Mucosa of rectum (tissue), 2 donors: ENCODE results near the gene MMP24.

Source experiments
- H3K27ac ChIP-seq, 2 donors: one replicate each; pipeline ENCODE4 v1.7.0; 2013; ENCODE audit warnings: inconsistent platforms in 2 of 2, low read depth in 2 of 2, low read length in 2 of 2
- H3K27me3 ChIP-seq, 2 donors: one replicate each; pipeline ENCODE4 v1.7.0; 2013; ENCODE audit warnings: low read length in 2 of 2; ENCODE audit not compliant: control insufficient read depth in 2 of 2, insufficient read depth in 2 of 2
- H3K36me3 ChIP-seq, 2 donors: one replicate each; pipeline ENCODE4 v1.7.0; 2013; ENCODE audit warnings: low read length in 2 of 2; ENCODE audit not compliant: control insufficient read depth in 2 of 2, insufficient read depth in 2 of 2
- H3K4me1 ChIP-seq, 2 donors: one replicate each; pipeline ENCODE4 v1.7.0; 2013; ENCODE audit warnings: low read length in 2 of 2, mild to moderate bottlenecking in 1 of 2; ENCODE audit not compliant: control insufficient read depth in 2 of 2, insufficient read depth in 2 of 2
- H3K4me3 ChIP-seq, 2 donors: one replicate each; pipeline ENCODE4 v1.7.0; 2013; ENCODE audit warnings: low read length in 2 of 2
- H3K9ac ChIP-seq, 2 donors: one replicate each; pipeline ENCODE4 v1.7.0; 2013; ENCODE audit warnings: low read length in 2 of 2, low read depth in 1 of 2, mild to moderate bottlenecking in 1 of 2
- H3K9me3 ChIP-seq, 2 donors: one replicate each; pipeline ENCODE4 v1.7.0; 2013; ENCODE audit warnings: low read length in 2 of 2; ENCODE audit not compliant: control insufficient read depth in 2 of 2
- donor health status: healthy.
- donor health status: Normal muscosa, but diverticular disease.

Gene MMP24

GRCh38 chr20:35270021-35270902 lies 43.8 kb downstream of the MMP24 start:
- Histone ChIP-seq H3K9ac (no peak overlapping the region), H3K27ac (no peak overlapping the region), H3K4me1 (peaks cover 0 to 3% of the 10 kb centered on the region in 2 donors), H3K9me3 (no peaks in the 10 kb centered on the region), H3K36me3 (peaks cover 20 to 26% of the 10 kb centered on the region in 2 donors), H3K4me3 (no peak overlapping the region), H3K27me3 (no peaks in the 10 kb centered on the region)

DNA sequence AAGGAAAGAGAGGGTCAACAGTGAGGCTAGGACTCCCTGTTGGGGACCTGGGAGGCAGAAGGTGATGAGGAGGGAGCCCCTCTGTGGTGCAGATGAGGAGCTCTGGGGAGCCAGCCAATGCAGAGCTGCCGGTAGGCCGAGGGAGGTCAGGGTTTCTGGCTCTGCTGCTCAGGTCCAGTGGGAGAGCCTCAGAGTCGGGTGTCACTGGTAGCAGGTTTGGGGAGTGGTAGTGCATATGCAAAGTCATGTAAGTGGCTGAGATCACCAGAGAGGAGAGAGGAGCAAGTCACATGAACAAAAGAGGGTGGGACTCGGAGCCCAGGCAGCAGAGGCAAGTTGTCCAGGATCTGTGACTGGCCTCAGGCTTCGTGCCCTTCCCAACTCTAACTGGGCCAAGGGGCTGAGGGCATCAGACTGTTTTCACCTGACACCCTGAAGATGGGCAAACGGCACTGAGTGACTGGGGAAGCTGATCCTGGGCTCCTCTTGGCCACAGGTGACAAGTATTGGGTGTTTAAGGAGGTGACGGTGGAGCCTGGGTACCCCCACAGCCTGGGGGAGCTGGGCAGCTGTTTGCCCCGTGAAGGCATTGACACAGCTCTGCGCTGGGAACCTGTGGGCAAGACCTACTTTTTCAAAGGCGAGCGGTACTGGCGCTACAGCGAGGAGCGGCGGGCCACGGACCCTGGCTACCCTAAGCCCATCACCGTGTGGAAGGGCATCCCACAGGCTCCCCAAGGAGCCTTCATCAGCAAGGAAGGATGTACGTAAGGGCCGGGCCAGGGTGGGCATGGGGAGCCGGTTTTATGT lies 44.8 kb downstream of the MMP24 start:
- Histone ChIP-seq H3K4me3 (no peak overlapping the region), H3K27me3 (no peaks in the 10 kb centered on the region), H3K4me1 (peaks cover 0 to 5% of the 10 kb centered on the region in 2 donors), H3K9ac (no peak overlapping the region), H3K27ac (no peak overlapping the region), H3K36me3 (peaks cover 23 to 31% of the 10 kb centered on the region in 2 donors), H3K9me3 (no peaks in the 10 kb centered on the region)

DNA sequence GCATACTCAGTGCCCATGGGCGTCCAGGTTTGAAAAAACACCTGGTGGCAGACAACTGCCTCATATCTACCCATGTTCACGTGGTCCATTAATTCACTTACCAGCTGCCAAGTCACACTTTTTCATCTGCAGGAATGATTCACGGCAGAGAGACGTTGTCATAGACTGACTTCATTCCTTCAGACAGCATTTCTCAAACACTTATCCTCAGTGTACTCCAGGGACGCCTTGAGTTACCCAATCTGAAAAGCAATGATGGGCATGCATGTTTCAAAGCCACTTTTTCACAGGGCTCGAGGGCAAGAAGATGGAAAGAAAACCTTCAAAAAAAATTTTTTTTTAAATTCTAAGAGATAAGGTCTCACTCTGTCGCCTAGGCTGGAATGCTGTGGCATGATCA lies 45.4 kb downstream of the MMP24 start:
- Histone ChIP-seq H3K9me3 (no peaks in the 10 kb centered on the region), H3K27me3 (no peaks in the 10 kb centered on the region), H3K36me3 (peaks cover 26 to 31% of the 10 kb centered on the region in 2 donors), H3K27ac (no peak overlapping the region), H3K9ac (no peak overlapping the region), H3K4me3 (no peak overlapping the region), H3K4me1 (peaks cover 5 to 11% of the 10 kb centered on the region in 2 donors)

DNA sequence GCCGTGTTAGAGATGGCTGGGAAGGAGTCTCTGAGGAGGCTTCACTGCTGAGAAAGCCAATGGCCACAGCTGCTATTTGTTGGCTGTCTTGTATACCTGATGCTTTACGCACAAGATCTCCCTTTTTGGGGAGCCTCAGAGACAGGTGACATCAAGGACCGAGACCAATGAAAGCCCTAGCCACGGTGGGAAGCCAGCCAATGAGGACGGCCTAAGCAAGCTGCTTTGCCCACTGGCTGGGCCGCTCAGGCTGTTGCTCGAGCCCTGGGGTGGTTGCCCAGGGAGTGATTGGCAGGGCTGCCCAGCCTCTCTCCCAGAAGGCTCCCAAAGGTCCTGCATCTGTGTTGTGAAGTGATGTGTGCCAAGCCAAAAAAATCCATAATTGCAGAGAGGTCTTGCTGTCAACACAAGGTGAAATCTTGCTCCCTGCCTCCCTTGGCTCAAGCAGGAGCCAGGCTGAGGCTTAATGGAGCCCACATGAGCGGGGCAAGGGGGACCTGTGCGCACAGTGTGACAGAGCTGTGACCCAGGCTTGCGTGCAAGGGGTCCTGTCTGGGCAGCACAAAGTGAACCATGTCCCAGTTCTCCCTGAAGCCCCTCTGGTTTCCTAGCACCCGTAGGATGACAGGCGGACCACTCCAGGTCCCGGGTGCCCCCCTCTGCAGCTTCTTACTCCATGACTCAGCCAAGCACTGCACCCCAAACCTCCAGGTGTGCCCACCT lies 47.1 kb downstream of the MMP24 start:
- peaks cover 27 to 30% of the 10 kb centered on the region in 2 donors for H3K36me3 ChIP-seq
- H3K9ac ChIP-seq: no peak overlapping the region
- no peak overlapping the region for H3K27ac ChIP-seq
- peaks cover 14% of the 10 kb centered on the region in 2 donors for H3K4me1 ChIP-seq
- H3K4me3 ChIP-seq: no peak overlapping the region
- H3K27me3 ChIP-seq: no peaks in the 10 kb centered on the region
- H3K9me3 ChIP-seq: no peaks in the 10 kb centered on the region

DNA sequence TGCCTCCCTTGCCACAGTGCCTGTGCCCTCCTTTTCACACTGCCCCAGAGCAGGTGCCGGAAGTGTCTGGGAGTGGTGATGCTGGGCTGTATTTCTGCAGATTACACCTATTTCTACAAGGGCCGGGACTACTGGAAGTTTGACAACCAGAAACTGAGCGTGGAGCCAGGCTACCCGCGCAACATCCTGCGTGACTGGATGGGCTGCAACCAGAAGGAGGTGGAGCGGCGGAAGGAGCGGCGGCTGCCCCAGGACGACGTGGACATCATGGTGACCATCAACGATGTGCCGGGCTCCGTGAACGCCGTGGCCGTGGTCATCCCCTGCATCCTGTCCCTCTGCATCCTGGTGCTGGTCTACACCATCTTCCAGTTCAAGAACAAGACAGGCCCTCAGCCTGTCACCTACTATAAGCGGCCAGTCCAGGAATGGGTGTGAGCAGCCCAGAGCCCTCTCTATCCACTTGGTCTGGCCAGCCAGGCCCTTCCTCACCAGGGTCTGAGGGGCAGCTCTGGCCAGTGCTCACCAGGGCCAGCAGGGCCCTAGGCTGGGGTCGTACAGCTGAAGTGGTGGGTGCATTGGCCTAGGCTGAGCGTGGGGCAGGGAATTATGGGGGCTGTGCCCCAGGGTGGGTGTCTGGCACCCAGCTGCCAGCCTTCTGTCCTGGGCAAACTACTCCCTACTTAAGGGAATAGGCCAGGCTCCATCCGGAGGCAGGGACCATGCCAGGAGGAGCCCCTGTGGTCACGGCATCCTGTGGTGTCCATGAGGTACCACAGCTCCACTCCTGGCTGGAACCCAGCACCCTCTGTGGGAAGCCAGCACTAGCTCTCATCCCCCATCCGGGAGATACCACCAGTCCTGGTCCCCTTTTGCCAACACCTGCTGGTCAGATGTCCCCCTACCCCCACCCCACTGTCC lies 47.9 kb downstream of the MMP24 start:
- no peak overlapping the region for H3K9ac ChIP-seq
- peaks cover 14 to 15% of the 10 kb centered on the region in 2 donors for H3K4me1 ChIP-seq
- H3K4me3 ChIP-seq: no peak overlapping the region
- no peaks in the 10 kb centered on the region for H3K27me3 ChIP-seq
- no peaks in the 10 kb centered on the region for H3K9me3 ChIP-seq
- H3K36me3 ChIP-seq: peaks cover 35 to 38% of the 10 kb centered on the region in 2 donors
- H3K27ac ChIP-seq: no peak overlapping the region

GRCh38 chr20:35275741-35276251 lies 49.3 kb downstream of the MMP24 start:
- no peak overlapping the region for H3K9ac ChIP-seq
- no peak overlapping the region for H3K4me3 ChIP-seq
- H3K36me3 ChIP-seq: peaks cover 46 to 47% of the 10 kb centered on the region in 2 donors
- H3K27me3 ChIP-seq: no peaks in the 10 kb centered on the region
- H3K27ac ChIP-seq: no peak overlapping the region
- peaks cover 11 to 15% of the 10 kb centered on the region in 2 donors for H3K4me1 ChIP-seq
- no peaks in the 10 kb centered on the region for H3K9me3 ChIP-seq

DNA sequence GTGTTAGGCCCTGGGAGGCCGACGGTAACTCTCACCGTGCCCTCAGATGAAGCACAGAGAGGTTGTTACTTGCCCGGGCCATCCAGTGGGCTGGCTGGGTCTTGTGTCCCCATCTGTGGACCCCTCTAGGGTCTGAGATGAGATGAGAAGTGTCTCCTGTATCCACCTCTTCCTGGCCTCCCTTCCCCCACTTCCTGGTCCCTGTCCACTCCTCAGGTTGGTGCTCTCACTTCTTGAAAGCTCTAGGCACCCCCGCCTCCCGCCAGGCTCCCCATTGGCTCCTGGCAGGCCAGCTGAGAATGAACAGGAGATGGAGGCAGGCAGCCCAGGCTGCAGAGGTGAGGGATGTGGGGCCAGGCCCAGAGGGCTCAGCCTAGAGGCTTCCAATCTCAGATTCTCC lies 49.9 kb downstream of the MMP24 start:
- peak overlapping the region; percentile 72 to 87 for H3K4me3 ChIP-seq
- H3K4me1 ChIP-seq: peaks cover 11 to 15% of the 10 kb centered on the region in 2 donors
- H3K9me3 ChIP-seq: no peaks in the 10 kb centered on the region
- H3K36me3 ChIP-seq: peaks cover 41 to 43% of the 10 kb centered on the region in 2 donors
- peak overlapping the region in 1 of 2 donors; percentile 88 for H3K9ac ChIP-seq
- H3K27me3 ChIP-seq: no peaks in the 10 kb centered on the region
- peak overlapping the region in 1 of 2 donors; percentile 95 for H3K27ac ChIP-seq

DNA sequence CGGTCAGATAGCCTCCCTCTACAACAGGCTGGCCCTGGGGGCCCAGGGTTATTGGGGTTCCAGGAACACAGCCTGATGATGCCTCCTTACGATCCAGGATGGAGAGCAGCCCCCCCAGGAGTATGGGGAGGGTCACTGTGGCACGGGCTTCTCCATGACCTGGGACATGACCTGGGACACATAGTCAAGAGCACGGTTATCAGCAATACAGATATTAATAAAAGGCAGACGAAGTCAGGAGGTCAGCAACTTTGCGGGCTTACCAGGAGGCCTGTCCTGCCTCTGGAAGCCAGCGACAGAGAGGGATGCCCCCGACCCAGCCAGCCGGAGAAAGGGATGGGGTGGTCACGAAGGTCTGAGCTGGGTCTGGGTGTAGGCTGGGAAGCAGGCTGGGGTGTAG lies 50.6 kb downstream of the MMP24 start:
- H3K4me1 ChIP-seq: peaks cover 11 to 15% of the 10 kb centered on the region in 2 donors
- peak overlapping the region; percentile 88 to 95 for H3K9ac ChIP-seq
- peak overlapping the region; percentile 95 to 97 for H3K27ac ChIP-seq
- H3K4me3 ChIP-seq: peak overlapping the region; percentile 72 to 87
- H3K36me3 ChIP-seq: peaks cover 41 to 45% of the 10 kb centered on the region in 2 donors
- H3K9me3 ChIP-seq: no peaks in the 10 kb centered on the region
- H3K27me3 ChIP-seq: no peaks in the 10 kb centered on the region
